ENCODE measurements around the gene COA8.

The COA8 gene

DNA sequence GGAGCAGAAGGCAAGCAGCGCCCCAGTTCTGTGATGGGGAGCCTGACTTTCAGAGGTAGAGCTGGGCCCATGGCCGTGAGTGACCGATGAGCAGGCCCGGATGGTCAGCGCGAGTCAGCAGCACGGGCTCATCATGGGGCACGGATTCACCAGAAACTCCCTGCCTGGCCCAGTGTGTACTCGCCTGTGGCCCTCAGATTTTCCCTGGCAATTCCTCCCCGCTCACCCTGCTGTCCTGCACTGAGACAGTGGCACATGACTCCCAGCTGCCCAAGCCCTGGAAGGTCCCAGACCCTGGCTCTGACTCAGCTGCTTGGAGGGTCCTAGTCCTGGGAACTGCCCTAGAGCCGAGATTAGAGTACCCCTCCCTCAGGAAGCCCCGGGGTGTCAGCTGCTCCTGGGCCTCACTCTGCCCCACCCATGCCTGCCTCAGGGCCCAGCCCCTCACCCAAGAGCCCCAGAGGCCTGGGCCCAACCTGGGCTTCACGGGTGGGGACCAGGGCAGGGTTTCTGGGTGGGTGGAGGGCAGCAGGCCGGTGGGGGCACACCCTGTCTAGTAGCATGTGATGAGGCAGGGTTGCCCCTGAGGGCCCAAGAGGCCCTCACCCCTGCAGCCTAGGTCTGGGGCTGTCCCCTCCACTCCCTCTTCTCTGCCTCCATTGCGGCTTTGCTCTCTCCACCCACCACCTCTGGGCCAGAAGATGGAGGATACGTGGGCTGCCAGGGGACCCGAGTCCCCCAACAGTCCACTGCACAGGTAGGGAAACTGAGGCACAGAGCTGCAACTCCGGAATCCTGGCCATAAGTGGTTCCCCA is 25.4 kb upstream of the COA8 start:
- no peak for DNase-seq (ENCODE audit: low read depth in 2 of 2)

DNA sequence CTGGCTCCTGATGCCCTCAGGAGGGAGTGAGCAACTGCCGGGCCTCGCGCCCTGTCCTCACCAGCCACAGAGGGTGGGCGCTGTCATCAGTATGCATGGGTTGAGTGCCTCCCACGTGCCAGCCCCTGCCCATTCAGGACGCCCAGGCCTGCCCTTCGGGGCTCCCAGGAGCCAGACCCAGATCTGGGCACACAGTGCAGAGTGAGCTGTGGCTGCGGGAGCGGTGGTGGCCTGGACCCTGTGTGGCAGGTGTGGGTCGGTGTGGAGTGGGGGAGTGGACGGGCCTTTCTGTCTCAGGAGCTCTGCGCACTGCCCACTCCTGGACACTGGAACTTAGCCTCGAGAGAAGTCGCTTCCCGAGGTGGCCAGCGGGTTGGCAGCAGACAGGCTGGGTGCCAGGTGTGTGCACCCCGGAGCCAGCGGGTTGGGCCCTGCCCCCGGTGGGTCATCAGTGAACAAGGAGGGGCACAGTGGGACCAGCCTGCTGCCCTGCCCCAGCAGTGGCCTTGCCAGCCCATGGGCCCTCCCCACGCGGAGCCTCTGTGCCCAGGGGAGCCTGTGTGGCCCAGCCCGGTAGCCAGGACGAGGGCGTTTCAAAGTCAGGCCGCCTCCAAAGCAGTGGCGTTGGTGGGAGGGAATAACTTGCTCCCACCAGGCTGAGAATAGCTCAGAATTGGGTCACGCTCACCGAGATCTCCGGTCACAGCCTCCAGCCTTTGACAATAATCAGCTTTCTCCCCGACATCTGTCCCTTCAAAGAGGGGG is 24.3 kb upstream of the COA8 start:
- DNase-seq (ENCODE audit: low read depth in 2 of 2) = no peak

DNA sequence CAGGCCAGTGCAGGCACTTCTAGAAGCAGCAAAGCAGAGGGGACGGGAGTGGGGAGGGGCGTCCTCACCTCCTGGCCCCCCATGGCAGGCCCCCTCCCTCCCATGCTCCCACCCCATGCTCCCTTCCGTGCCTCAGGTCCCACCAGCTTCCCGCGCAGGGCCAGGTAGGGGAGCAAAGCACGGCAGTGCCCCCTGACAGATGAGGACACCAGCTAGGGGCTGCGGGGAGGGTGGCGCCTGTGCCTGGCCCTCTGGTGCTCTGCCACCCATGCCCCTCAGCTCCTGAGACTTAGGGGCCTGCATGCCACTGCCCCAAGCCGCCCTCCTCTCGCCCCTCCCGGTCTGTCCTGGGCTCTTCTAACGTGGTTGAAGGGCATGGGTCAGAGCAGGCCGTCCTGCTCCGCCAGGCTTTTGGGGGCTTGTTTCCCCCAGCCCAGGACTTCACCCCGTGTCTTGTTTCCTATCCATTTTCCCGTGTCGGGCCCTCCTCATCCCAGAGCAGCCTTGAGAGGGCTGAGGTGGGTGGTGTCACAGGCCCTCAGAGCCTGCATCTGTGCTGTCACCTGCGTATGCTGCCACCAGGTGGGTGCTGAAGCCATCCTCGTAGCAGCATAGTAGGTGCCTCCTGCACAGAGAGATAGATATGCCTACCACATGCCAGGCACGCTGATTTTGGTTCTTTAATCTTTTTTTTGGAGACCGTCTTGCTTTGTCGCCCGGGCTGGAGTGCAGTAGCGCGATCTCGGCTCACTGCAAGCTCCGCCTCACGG is 23.5 kb upstream of the COA8 start:
- DNase-seq (ENCODE audit: low read depth in 2 of 2) = no peak

DNA sequence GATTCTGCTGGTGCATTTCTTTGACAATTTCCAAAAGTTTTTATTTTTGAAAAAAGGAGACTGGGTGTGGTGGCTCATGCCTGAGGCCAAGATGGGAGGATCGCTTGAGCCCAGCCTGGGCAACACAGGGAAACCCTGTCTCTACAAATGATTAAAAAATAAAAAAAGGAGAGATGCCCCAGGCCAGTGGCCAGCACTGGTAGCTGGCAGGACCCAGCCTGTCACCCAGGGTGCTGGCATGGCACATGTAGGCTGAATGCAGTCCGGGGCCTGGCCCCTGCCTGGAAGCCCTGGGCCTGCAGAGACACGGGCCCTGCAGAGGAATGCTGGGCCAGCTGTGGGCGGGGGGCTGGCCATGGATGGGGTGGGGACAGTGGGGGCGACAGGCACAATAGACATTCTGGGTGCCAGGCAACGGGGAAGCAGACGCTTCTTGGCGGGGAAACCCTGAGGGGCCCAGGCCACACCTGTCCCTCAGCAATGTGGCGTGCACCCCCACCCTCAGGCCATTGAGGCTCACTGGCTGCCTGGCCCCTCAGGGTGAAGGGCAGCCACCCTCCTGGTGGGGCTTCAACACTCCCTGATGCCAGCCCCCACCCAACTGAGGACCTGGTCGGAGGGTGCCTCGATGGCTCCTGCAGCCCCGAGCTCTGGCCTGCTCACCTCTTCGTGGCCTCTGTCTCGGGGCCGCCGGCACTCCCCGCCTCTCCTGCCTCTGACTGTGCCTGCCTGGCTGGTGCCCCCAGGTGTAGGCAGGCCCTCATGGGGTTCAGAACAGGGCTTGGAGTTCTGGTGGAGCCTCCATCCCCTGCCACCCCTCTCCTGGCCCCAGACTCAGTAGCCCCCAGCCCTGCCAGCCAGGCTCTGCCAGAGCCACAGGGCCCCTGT is 21.7 kb upstream of the COA8 start:
- DNase-seq (ENCODE audit: low read depth in 2 of 2) = no peak

DNA sequence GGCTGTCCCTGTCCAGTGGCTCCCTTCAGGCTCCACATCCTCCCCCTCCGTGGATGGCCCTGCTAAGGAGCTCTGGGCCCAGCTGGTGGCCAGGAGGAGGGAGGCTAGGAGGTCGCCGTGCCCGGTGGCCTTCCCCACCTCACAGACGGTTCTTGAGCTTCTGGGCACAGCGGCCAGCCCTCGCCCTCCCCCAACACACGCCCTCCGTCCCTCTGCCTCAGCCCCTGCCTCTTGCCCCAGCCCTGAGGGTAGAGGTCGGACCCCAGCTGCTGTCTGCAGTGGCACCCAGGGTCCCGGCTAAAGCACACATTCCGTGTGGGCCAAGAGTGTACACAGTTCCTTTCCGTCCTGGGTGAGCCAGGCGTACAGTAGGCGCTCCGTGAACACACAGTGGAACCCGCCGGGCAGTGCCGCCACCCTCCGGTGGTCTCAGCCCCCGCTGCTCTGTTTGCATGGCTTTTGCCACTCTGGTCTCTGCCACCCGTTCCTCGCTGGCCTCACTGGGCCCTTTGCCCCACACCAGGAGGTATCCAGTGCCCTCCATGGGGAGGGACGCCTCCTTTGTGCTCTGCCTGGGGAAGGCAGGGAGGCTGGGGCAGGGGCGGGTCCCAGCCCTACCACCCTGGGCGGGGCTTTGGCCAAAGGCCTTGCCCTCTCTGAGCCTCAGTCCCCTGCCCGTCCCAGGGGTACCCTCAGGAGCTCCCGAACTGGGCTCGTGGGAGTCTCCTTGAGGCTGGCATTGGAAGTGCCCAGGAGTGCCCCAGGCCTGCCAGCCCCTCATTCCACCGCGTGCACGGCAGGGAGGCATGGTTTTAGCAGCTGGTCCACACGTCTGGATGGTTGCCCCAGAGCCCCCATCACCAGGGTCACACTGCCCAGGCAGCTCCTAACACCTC is 20.8 kb upstream of the COA8 start:
- DNase-seq (ENCODE audit: low read depth in 2 of 2) = no peak

DNA sequence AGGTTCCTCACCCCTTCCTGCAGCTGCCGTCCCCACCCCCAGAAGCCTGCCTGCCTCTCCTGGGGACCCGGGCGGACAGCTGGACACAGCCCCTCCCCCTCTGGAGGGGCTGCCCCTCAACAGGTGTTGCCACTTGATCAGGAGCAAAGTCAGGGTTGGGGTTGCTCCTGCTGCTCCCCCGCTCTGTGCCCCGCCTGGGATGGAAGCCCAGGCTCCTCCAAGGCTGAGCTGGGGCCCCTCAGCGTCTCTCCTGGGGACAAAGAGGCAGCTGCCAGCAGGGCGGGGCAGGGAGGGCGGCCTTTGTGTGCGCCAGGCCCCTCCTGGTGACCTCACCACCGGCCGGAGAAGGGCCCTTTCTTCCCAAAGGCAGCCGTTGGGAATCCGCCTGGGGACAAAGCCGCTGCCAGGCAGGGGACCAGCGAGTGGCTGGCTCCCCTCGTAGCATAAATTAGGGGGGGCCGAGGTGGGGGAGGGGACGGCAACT is 20.1 kb upstream of the COA8 start:
- DNase-seq (ENCODE audit: low read depth in 2 of 2) = no peak

DNA sequence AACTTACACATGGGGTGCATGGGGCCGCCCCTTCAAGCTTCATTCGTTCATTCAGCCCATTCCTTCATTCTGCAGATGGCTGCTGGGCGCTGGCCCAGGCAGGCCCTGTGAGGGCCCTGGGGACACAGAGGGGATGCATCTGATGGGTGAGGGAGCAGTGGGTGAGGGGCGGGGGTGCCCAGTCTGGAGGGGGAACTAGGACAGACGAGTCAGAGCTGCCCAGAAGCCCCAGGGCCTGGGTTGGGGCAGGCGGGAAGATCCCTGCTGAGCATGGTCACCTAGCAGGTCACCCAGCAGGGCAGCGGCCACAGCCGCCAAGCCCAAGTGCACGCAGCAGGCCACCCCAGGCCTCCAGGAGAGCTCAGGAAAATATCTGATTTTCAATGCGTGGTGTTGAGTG is 19.6 kb upstream of the COA8 start:
- DNase-seq (ENCODE audit: low read depth in 2 of 2) = no peak

DNA sequence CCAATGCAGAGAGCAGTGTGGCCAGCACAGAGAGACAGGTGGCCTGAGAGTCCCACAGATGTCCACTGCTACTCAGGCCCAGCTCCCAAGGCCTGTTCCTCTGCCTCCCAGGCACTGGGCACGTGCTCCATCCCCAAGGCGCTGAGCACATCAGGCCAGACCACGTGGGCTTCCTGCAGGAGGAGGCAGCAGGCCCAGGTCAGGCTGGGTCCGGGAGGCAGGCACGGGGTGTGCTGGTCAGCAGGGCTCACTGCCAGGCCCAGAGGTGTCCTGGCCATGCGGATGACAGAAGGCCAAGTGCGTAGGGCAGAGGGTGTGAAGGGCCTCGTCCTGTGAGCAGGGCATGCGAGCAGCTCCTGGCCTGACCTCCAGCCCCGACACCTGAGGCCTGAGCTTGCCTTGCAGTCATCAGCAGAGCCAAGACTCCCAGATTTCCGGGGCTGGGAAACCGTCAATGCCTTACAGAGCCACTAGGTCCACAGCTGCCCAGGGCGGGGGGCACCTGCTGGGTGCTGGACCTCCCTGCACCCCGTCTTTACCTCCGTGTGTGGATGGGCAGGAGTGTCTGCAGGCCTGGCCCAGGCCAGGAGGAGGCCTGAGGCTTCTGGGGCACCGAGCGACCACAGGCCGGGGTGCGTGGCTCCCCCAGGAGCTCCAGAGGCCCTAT is 18.9 kb upstream of the COA8 start:
- DNase-seq (ENCODE audit: low read depth in 2 of 2) = no peak

DNA sequence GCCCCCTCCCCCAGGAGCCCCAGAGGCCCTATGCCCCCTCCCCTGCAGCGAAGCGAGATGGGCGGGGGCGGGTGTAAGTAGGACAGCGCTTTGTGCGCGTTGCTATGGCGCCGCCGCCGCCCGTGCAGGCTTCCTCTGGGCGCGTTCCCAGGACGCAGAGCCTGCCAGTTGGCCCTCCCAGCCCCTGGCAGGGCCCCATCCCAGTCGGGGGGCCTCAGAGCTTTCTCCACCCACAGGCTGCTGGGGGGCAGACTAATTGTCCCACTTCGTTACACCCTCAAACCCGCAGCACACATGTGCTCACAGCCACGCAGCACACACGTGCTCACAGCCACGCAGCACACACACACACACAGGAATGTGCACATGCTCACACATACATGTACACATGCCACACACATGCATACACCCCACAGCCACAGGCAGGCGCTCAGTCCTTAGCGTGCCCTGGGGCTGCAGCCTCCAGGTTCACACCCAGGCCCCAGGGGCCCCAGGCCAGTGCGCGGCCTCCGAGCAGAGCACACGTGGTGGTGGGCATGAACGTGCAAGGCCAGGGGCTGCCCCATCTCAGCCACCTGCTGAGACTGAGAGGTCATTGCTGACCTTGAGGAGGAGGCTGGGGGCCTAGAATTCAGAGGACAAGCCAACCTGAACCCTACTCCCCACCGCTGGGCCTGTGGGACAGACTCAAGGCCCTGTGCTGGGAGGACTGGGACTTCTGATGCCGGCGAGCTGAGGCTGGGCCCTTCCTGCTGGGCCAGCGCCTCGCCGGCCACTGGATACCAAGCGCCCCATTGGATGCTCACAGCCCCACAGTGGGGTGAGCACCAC is 18.2 kb upstream of the COA8 start:
- DNase-seq (ENCODE audit: low read depth in 2 of 2) = no peak

DNA sequence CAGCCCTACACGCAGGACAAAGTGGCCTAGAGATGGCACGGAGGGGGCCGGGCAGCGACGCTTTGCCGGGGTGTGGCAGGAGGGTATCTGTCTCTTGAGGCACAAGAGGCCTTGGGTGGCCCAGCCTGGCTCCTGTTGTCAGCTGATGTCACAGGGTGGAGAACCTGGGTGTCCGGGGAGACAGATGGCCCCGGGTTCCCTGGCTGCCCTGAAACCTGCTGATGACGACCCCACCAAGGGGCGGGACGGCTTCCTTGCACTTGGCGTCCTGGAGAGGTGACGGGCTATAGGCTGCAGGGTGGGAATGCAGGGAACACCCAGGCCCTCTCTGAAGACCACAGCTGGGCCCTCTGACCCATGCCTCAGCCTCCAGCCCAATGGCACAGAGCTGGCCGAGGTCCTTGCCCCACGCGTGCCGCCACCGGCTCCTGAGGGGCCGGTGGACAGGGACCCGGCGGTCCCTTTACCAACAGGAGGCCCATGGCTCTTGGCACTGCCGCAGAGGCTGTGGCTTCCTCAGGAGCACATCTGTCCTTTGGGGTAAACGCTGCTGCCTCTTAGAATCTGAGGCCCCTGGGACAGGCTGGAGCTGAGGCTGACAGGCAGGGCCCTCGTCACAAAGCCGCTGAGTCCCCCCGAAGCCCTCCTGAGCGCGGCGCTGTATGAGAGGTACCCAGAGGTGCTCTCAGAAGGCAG is 17.4 kb upstream of the COA8 start:
- DNase-seq (ENCODE audit: low read depth in 2 of 2) = no peak

DNA sequence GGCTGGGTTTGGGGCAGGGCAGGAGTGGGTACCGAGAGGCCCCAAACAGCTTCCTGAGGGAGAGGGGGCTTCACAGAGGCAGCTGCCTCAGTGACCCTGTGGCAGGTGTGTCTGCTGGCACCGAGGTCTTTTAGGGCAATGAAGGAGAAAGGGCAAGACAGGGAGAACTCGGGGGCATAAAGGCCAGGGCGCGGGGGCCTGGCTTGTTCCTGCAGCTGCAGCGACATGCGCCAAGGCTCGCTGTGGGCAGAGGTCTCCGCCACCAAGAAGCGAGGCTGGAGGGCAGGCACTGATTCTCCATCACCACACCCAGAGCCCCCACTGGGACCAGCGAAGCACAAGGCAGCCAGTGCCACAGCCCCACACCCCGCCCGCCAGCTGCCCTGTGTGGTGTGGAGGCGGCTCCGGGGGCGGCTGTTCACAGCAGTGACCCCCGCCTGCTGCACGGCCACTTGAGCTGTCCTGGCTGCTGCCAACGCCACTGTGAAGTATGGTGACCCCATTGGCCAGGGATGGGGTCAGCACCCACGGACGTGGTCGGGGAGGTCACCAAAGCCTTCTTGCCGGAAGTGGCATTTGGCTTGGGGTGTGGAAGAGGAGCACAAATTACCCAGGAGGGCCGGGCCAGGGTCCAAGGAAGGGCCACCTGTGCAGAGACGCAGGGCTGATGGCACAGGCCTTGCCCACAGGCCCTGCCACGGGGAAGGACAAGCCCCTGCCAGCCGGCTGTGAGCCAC is 16.7 kb upstream of the COA8 start:
- DNase-seq (ENCODE audit: low read depth in 2 of 2) = no peak

DNA sequence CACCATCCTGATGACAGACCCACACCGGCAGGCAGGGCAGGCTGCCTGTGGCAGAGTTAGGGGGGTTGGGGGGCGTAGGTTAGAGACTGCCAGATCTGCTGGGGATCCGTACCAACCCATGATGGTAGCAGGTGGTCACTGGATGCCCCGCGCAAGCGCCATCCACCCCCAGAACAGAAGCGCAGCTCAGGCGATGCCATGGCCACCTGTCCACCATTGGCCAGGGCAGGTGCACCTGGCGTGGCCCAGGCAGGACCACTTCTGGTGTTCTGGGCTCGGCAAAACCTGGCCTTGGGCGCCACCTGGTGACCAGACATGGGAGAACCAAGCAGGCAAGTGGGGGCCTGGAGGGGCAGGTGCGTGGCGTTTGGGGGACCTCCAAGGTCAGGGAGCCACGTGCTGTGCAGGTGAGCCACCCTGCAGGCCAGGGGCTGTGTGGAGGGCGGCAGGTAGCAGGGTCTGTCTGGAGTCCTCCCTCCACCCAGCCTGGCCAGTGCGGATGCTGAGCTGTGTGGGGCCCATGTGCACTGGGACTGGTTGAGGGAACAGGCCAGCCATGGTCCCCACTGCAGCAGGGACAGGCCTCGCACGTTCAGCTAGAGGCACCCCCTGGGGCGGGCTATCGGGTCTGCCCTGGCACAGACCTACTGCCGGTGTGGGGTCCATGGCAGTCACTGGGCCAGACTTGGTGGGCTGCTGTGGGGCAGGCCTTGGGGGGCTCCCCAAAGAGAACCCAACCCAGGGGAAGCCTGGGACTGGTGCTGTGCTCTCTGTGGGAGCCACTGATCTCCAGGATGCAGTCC is 15.9 kb upstream of the COA8 start:
- peak; percentile 42 to 48 for DNase-seq (ENCODE audit: low read depth in 2 of 2)

DNA sequence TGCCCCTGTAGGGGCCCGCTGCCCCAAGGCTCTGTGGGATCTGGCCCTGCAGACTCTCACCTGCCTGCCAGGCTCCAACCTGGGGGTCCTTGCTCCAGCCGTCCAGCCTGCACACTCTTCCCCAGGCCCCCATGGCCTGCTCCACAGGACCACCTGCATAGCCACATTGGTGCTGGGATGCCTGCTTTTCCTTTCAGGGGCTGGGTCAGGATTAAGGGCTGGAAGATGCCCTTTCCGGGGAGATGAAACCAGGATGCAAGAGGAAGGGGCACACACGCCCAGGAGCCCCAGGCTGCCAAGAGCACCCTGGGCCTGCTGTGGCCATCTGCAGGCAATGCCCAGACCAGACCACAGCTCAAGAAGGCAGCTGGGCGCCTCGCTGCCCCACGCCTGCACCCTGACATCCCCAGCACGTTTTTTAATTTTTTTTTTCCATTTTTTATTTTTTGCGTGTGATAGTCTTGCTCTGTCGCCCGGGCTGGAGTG is 15.3 kb upstream of the COA8 start:
- no peak for DNase-seq (ENCODE audit: low read depth in 2 of 2)

DNA sequence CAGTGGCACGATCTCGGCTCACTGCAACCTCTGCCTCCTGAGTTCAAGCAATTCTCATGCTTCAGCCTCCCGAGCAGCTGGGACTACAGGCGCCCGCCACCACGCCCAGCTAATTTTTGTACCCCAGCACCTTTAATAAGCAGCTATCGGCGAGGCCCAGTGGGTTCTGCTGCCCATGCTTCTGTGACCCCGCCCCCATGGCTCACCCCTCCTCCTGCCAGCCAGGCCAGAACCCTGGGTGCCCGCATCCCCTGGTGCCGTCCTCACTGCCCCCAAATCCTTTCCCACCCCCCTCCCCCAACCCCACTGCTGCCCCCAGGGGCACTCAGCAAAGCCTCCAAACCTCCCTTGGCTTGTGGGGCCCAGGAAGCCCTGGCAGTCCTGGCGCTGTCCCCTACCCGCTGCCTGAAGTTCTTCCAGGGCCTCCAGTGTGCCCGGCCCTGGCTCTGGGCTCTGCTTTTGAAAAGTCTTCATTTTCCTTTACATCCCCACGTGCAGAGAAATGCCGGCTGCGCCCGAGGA is 14.8 kb upstream of the COA8 start:
- no peak for DNase-seq (ENCODE audit: low read depth in 2 of 2)

DNA sequence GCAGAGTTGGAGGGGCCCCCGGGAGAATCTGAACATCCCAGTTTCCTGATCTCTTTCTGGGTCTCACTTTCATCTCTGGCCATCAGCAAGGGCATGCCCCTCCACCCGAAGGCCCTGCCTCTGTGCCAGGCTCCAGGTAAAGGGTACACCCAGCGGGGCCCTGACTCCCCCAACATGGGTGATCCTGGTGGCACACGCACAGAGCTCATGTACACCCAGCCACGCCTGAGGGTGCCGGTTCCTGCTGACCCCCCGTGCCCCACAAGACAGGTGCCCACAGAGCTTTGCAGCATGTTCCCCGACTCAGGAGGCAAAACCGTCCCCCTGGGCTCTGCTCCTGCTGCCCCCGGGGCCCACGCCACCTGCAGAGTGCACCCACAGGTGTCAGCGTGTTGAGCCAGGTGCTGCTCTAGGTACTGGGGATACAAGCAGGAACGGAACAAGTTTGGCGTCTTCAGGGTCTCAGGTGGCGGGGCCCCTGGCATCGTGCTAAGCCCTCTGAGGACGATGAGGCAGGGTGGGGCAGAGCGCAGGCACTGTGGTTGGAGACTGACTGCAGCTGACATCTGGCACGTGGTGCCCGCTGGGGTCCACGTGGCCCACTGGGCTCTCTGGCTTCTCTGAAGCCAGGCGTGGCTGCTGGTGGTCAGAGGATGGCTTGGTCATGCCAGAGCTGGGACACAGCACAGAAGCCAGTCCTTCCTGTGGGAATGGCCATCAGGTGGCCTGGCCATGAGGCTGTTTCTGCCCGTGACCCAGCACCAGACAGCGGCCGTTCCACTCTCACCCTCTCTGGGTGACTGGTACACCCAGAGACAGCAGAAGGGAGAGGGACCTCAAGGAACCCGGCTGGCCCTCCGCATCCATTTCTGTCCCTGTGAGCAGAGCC is 14.1 kb upstream of the COA8 start:
- no peak for DNase-seq (ENCODE audit: low read depth in 2 of 2)

Data from activated CD8-positive, alpha-beta memory T cell treated with anti-CD3 and anti-CD28 coated beads for 4 hours (primary cell).